ENCODE measurements around the gene HLA-DMA. TPM values are rescaled to one million over a fixed set of nuclear protein-coding genes. Genes with fewer than 3 reads are reported as not detected.

Gene HLA-DMA
- total and polyA plus RNA-seq, 2 of the 13 experiments (the other 11 are each of a cell fraction or from before 2014, with no cell fraction given), result 0.70 to 0.71 TPM

DNA sequence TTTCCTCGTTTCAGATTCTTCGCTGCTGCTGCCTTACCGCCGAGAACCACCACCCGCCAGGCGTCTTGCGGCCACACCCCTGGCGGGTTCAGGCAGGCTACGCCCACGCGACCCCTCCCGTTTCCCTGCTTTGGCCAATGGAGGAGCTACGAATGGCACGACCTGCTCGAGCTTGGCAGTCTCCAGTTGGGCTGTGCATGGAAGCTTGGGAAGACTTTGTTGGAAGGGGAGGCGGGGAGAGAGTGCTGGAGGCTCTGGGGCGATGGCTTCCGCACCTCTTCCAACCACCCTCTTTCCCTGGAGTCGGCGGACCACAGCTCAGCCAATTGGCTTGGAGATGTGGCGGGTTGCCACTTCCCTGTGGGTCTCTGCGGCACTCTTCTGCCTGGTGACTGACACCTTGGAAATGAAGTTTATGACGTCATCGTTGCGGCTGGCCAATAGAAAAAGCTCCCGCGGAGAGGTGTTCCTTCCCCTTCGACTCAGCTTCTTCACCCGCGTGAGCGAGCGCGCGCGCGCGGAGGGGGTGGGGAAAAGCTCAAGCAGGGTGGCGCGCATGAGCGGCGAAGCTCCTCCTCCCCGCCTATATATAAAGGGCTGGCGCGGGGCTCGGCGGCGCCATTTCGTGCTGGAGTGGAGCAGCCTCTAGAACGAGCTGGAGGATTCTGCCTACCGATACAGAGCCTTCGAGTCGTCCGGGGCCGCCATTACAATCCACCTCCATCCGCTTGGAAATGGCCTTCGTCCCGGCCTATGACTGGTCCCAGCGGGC, 18.9 kb upstream of the HLA-DMA start (continued):
- TF ChIP-seq ZNF678 (CRISPR knock-in tag; IDR thresholded peaks at IDR 0.05) (no peak), ZNF607 (CRISPR knock-in tag; IDR thresholded peaks at IDR 0.05; ENCODE audit: borderline replicate concordance) (peak; percentile 56), ZNF230 (CRISPR knock-in tag; IDR thresholded peaks at IDR 0.05) (peak; percentile 30; the same call in 1 of the 2 replicates), HHEX (CRISPR knock-in tag; IDR thresholded peaks at IDR 0.05) (no peak), ZNF205 (CRISPR knock-in tag; IDR thresholded peaks at IDR 0.05) (peak; percentile 76; the same call in 1 of the 2 replicates), GABPA (IDR thresholded peaks at IDR 0.05; ENCODE audit: low read depth, low read length) (no peak), GABPA (CRISPR knock-in tag; IDR thresholded peaks at IDR 0.05; ENCODE audit: low read depth) (peak; percentile 36; the same call in 1 of the 2 replicates)
- TF ChIP-seq, protein P1, sequence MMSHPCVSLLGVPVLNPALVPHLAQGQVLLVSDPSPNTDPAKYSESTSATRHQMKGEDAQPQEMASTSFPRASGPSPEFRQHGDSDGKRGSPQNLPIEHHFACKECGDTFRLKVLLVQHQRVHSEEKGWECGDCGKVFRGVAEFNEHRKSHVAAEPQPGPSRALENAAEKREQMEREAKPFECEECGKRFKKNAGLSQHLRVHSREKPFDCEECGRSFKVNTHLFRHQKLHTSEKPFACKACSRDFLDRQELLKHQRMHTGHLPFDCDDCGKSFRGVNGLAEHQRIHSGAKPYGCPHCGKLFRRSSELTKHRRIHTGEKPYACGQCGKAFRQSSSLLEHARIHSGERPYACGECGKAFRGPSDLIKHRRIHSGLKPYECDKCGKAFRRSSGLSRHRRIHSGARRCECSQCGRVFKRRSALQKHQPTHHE (CRISPR knock-in tag; IDR thresholded peaks at IDR 0.05; ENCODE audit: borderline replicate concordance), result peak; percentile 96
- TF ChIP-seq, protein P2, sequence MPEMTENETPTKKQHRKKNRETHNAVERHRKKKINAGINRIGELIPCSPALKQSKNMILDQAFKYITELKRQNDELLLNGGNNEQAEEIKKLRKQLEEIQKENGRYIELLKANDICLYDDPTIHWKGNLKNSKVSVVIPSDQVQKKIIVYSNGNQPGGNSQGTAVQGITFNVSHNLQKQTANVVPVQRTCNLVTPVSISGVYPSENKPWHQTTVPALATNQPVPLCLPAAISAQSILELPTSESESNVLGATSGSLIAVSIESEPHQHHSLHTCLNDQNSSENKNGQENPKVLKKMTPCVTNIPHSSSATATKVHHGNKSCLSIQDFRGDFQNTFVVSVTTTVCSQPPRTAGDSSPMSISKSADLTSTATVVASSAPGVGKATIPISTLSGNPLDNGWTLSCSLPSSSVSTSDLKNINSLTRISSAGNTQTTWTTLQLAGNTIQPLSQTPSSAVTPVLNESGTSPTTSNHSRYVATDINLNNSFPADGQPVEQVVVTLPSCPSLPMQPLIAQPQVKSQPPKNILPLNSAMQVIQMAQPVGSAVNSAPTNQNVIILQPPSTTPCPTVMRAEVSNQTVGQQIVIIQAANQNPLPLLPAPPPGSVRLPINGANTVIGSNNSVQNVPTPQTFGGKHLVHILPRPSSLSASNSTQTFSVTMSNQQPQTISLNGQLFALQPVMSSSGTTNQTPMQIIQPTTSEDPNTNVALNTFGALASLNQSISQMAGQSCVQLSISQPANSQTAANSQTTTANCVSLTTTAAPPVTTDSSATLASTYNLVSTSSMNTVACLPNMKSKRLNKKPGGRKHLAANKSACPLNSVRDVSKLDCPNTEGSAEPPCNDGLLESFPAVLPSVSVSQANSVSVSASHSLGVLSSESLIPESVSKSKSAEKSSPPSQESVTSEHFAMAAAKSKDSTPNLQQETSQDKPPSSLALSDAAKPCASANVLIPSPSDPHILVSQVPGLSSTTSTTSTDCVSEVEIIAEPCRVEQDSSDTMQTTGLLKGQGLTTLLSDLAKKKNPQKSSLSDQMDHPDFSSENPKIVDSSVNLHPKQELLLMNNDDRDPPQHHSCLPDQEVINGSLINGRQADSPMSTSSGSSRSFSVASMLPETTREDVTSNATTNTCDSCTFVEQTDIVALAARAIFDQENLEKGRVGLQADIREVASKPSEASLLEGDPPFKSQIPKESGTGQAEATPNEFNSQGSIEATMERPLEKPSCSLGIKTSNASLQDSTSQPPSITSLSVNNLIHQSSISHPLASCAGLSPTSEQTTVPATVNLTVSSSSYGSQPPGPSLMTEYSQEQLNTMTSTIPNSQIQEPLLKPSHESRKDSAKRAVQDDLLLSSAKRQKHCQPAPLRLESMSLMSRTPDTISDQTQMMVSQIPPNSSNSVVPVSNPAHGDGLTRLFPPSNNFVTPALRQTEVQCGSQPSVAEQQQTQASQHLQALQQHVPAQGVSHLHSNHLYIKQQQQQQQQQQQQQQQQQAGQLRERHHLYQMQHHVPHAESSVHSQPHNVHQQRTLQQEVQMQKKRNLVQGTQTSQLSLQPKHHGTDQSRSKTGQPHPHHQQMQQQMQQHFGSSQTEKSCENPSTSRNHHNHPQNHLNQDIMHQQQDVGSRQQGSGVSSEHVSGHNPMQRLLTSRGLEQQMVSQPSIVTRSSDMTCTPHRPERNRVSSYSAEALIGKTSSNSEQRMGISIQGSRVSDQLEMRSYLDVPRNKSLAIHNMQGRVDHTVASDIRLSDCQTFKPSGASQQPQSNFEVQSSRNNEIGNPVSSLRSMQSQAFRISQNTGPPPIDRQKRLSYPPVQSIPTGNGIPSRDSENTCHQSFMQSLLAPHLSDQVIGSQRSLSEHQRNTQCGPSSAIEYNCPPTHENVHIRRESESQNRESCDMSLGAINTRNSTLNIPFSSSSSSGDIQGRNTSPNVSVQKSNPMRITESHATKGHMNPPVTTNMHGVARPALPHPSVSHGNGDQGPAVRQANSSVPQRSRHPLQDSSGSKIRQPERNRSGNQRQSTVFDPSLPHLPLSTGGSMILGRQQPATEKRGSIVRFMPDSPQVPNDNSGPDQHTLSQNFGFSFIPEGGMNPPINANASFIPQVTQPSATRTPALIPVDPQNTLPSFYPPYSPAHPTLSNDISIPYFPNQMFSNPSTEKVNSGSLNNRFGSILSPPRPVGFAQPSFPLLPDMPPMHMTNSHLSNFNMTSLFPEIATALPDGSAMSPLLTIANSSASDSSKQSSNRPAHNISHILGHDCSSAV (CRISPR knock-in tag; IDR thresholded peaks at IDR 0.05; ENCODE audit: borderline replicate concordance), result no peak
- TF ChIP-seq, protein P3, sequence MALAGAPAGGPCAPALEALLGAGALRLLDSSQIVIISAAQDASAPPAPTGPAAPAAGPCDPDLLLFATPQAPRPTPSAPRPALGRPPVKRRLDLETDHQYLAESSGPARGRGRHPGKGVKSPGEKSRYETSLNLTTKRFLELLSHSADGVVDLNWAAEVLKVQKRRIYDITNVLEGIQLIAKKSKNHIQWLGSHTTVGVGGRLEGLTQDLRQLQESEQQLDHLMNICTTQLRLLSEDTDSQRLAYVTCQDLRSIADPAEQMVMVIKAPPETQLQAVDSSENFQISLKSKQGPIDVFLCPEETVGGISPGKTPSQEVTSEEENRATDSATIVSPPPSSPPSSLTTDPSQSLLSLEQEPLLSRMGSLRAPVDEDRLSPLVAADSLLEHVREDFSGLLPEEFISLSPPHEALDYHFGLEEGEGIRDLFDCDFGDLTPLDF (CRISPR knock-in tag; IDR thresholded peaks at IDR 0.05), result peak; percentile 91
- TF ChIP-seq, protein P4, sequence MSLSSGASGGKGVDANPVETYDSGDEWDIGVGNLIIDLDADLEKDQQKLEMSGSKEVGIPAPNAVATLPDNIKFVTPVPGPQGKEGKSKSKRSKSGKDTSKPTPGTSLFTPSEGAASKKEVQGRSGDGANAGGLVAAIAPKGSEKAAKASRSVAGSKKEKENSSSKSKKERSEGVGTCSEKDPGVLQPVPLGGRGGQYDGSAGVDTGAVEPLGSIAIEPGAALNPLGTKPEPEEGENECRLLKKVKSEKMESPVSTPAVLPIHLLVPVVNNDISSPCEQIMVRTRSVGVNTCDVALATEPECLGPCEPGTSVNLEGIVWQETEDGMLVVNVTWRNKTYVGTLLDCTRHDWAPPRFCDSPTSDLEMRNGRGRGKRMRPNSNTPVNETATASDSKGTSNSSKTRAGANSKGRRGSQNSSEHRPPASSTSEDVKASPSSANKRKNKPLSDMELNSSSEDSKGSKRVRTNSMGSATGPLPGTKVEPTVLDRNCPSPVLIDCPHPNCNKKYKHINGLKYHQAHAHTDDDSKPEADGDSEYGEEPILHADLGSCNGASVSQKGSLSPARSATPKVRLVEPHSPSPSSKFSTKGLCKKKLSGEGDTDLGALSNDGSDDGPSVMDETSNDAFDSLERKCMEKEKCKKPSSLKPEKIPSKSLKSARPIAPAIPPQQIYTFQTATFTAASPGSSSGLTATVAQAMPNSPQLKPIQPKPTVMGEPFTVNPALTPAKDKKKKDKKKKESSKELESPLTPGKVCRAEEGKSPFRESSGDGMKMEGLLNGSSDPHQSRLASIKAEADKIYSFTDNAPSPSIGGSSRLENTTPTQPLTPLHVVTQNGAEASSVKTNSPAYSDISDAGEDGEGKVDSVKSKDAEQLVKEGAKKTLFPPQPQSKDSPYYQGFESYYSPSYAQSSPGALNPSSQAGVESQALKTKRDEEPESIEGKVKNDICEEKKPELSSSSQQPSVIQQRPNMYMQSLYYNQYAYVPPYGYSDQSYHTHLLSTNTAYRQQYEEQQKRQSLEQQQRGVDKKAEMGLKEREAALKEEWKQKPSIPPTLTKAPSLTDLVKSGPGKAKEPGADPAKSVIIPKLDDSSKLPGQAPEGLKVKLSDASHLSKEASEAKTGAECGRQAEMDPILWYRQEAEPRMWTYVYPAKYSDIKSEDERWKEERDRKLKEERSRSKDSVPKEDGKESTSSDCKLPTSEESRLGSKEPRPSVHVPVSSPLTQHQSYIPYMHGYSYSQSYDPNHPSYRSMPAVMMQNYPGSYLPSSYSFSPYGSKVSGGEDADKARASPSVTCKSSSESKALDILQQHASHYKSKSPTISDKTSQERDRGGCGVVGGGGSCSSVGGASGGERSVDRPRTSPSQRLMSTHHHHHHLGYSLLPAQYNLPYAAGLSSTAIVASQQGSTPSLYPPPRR (CRISPR knock-in tag; IDR thresholded peaks at IDR 0.05; ENCODE audit: borderline replicate concordance), result no peak; the same call in 1 of the 2 replicates
